Neural cell (in vitro differentiated cells): ENCODE measurements around the gene TMC3. TPM values are rescaled to one million over a fixed set of nuclear protein-coding genes. Genes with fewer than 3 reads are reported as not detected.
"Not testable (repeated sequence)": the region's sequence is repeated elsewhere in the genome, so short reads cannot be mapped to it uniquely, and the experiment has no call there.

Source experiments
- H2AFZ ChIP-seq: fragments of 200-600, 300-800 bp; sonication (generic), shearing (Covaris generic); 2 replicates; pipeline ENCODE4 v1.6.0; 2014; ENCODE audit warnings: low read depth, mild to moderate bottlenecking, antibody characterized with exemption, low read length, moderate library complexity
- H3F3A ChIP-seq: fragments of 200-600 bp; shearing (Covaris generic); 2 replicates; pipeline ENCODE4 v1.6.1; 2016; ENCODE audit warnings: mild to moderate bottlenecking, moderate library complexity, mixed read lengths, antibody characterized with exemption, low read length; ENCODE audit not compliant: insufficient read depth, poor library complexity, severe bottlenecking
- H3K27ac ChIP-seq: fragments of 200-600, 300-800 bp; sonication (generic), shearing (Covaris generic); 2 replicates; pipeline ENCODE4 v1.5.1; 2014; ENCODE audit warnings: mild to moderate bottlenecking, low read length, moderate library complexity
- H3K27me3 ChIP-seq: fragments of 300-800, 200-600 bp; sonication (generic), shearing (Covaris generic); 2 replicates; pipeline ENCODE4 v1.6.0; 2014; ENCODE audit warnings: mild to moderate bottlenecking, low read depth, low read length, moderate library complexity; ENCODE audit not compliant: insufficient read depth
- H3K36me3 ChIP-seq: fragments of 300-800, 200-600 bp; sonication (generic), shearing (Covaris generic); 2 replicates; pipeline ENCODE4 v1.5.1; 2014; ENCODE audit warnings: mild to moderate bottlenecking, antibody characterized with exemption, low read length, moderate library complexity; ENCODE audit not compliant: insufficient read depth
- H3K4me2 ChIP-seq: fragments of 300-800, 200-600 bp; sonication (generic), shearing (Covaris generic); 2 replicates; pipeline ENCODE4 v1.6.0; 2014; ENCODE audit warnings: mild to moderate bottlenecking, low read length
- H3K4me3 ChIP-seq: fragments of 300-800, 200-600 bp; sonication (generic), shearing (Covaris generic); 2 replicates; pipeline ENCODE4 v1.5.1; 2014; ENCODE audit warnings: mild to moderate bottlenecking, low read length, moderate library complexity
- H3K79me2 ChIP-seq: fragments of 200-600 bp; shearing (Covaris generic); replicated peaks from 2 replicates; pipeline ENCODE4 v1.6.0; 2014; ENCODE audit warnings: mild to moderate bottlenecking, low read length, moderate library complexity; ENCODE audit not compliant: insufficient read depth
- H3K9ac ChIP-seq: fragments of 300-800, 200-600 bp; sonication (generic), shearing (Covaris generic); 2 replicates; pipeline ENCODE4 v1.6.1; 2016; ENCODE audit warnings: mild to moderate bottlenecking, low read length, mixed read lengths
- H3K9me2 ChIP-seq: fragments of 200-600 bp; shearing (Covaris generic); 2 replicates; pipeline ENCODE4 v1.6.1; 2016; ENCODE audit warnings: mild to moderate bottlenecking, low read length, mixed read lengths; ENCODE audit not compliant: insufficient read depth
- H3K9me3 ChIP-seq: fragments of 200-600, 300-800 bp; sonication (generic), shearing (Covaris generic); 2 replicates; pipeline ENCODE4 v1.6.1; 2016; ENCODE audit warnings: mild to moderate bottlenecking, mixed run types, low read length, moderate library complexity, mixed read lengths
- H4K20me1 ChIP-seq: fragments of 200-600 bp; shearing (Covaris generic); 2 replicates; pipeline ENCODE4 v1.6.1; 2016; ENCODE audit warnings: mild to moderate bottlenecking, mixed run types; ENCODE audit not compliant: insufficient read depth
- EP300 ChIP-seq: fragments of 450-650 bp; conservative IDR thresholded peaks from 2 replicates; pipeline ENCODE4 v1.6.1; 2014; ENCODE audit warnings: antibody characterized with exemption, mild to moderate bottlenecking, moderate library complexity; ENCODE audit not compliant: poor library complexity, severe bottlenecking
- MXI1 ChIP-seq: fragments of 450-650 bp; conservative IDR thresholded peaks from 2 replicates; pipeline ENCODE4 v1.6.1; 2014; ENCODE audit warnings: antibody characterized with exemption, mild to moderate bottlenecking; ENCODE audit not compliant: poor library complexity, severe bottlenecking
- POLR2AphosphoS5 ChIP-seq: IDR thresholded peaks from 2 replicates; pipeline ENCODE4 v1.6.1; 2012
- RAD21 ChIP-seq: fragments of 450-650 bp; conservative IDR thresholded peaks from 2 replicates; pipeline ENCODE4 v1.6.1; 2014; ENCODE audit warnings: antibody characterized with exemption, mild to moderate bottlenecking, moderate library complexity
- TAF1 ChIP-seq: IDR thresholded peaks from 2 replicates; pipeline ENCODE4 v1.6.1; 2012; ENCODE audit warnings: low read depth
- polyA plus RNA-seq: library from polyadenylated mRNA; depleted of rRNA; stranded (reverse); fragments of >200 nt; gene quantifications from 2 replicates; pipeline ENCODE4 v1.2.3, GENCODE V29; 2014
- TF ChIP-seq, protein P1 (sequence below): IDR thresholded peaks from 2 replicates; pipeline ENCODE4 v1.6.1; 2012; ENCODE audit warnings: borderline replicate concordance
- TF ChIP-seq, protein P2 (sequence below): fragments of 450-650 bp; IDR thresholded peaks from 2 replicates; pipeline ENCODE4 v1.5.1; 2014; ENCODE audit warnings: antibody characterized with exemption, mild to moderate bottlenecking, moderate library complexity; ENCODE audit not compliant: poor library complexity, severe bottlenecking

Gene TMC3
- polyA plus RNA-seq, 1 donor from 2014 or later = not detected

DNA sequence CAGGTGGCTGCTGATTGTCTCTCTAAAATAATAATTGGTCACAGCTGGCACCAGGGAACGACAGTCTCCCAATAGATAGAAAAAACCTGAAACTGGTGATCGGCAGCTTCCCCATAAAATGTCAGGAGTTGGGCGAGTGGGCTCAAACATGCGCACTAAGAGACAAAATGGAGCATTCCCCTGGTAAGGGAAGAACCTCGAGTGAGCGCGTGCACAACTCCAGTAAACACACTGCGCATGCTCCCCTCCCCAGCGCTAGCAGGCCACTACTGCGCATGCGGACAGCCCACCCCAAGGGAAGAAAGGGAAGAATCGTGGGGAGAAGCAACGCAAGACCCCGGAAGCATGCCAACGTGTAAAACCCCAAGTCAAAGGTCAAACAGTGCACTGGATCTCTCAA, 42.4 kb downstream of the TMC3 start:
- no peaks in the 10 kb centered on the region for H3K27me3 ChIP-seq
- H4K20me1 ChIP-seq = no peaks in the 10 kb centered on the region
- no peaks in the 10 kb centered on the region for H3K36me3 ChIP-seq
- no peaks in the 10 kb centered on the region for H3F3A ChIP-seq
- no peak overlapping the region for H2AFZ ChIP-seq
- H3K9me2 ChIP-seq = no peaks in the 10 kb centered on the region
- no peaks in the 10 kb centered on the region for H3K9me3 ChIP-seq
- no peak overlapping the region for H3K4me2 ChIP-seq
- no peak overlapping the region for H3K4me3 ChIP-seq
- TF ChIP-seq RAD21 = no peak
- no peak overlapping the region for H3K27ac ChIP-seq
- no peak overlapping the region for H3K9ac ChIP-seq
- no peaks in the 10 kb centered on the region for H3K79me2 ChIP-seq

DNA sequence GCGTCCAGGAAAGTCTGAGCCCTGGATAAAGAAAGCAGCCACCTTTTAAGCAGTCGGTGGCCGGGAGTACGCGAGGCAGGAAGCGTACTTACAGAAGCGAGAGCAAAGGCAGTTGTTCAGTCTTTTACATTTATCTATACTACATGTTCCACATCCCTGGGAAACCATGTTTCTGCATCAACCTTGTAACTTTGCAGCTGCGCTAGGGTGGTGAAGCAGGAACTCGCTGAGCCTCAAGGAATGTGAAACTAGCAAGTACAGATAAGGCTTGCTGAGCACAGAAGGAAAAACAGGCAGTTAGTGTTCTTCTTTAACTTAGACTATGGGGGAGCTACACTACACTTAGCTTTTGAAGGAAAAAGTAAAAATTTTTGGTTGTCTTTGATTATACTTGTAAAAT, 42.9 kb downstream of the TMC3 start:
- H4K20me1 ChIP-seq, H3F3A ChIP-seq, H3K4me3 ChIP-seq, H3K4me2 ChIP-seq, H3K9me2 ChIP-seq, H3K27me3 ChIP-seq, H3K36me3 ChIP-seq, H3K9me3 ChIP-seq, H3K27ac ChIP-seq, H2AFZ ChIP-seq, H3K79me2 ChIP-seq, H3K9ac ChIP-seq: not testable (repeated sequence)

DNA sequence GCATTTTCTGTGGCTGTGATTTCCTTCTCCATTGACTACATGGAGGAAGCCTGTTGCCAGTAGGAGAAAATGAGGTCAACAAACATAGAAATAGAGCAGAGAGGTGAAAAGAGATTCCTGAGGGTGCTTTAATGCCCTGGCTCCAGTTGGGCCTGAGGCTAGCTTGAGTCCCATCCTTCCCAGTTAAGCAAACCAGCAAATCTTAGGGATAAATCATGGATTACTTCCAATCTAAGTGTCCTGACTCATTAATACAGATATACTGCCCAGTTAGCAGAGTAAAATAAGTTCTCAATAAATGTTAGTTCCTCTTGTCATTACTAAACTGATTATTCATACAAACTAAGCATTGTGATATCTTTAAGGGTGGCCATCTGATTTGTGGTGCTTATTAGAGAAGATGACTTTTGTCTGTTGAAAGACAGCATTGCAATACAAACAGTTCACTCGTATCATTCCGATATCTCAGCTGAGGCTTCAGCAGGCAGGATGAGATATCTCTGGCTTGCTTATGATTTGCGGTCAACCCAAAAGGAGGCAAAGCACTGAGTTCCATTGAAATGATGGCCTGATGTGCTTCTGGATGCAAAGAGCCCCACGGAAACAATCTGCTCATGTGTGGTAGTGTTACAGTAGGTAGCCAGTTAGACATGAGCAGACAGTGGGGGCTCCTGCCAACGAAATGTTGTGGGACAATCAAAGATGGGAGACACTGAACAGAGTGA, 43.5 kb downstream of the TMC3 start:
- TF ChIP-seq MXI1 = no peak
- TF ChIP-seq EP300 = no peak
- TF ChIP-seq, protein P1, sequence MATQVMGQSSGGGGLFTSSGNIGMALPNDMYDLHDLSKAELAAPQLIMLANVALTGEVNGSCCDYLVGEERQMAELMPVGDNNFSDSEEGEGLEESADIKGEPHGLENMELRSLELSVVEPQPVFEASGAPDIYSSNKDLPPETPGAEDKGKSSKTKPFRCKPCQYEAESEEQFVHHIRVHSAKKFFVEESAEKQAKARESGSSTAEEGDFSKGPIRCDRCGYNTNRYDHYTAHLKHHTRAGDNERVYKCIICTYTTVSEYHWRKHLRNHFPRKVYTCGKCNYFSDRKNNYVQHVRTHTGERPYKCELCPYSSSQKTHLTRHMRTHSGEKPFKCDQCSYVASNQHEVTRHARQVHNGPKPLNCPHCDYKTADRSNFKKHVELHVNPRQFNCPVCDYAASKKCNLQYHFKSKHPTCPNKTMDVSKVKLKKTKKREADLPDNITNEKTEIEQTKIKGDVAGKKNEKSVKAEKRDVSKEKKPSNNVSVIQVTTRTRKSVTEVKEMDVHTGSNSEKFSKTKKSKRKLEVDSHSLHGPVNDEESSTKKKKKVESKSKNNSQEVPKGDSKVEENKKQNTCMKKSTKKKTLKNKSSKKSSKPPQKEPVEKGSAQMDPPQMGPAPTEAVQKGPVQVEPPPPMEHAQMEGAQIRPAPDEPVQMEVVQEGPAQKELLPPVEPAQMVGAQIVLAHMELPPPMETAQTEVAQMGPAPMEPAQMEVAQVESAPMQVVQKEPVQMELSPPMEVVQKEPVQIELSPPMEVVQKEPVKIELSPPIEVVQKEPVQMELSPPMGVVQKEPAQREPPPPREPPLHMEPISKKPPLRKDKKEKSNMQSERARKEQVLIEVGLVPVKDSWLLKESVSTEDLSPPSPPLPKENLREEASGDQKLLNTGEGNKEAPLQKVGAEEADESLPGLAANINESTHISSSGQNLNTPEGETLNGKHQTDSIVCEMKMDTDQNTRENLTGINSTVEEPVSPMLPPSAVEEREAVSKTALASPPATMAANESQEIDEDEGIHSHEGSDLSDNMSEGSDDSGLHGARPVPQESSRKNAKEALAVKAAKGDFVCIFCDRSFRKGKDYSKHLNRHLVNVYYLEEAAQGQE = no peak
- no peak for TF ChIP-seq TAF1
- TF ChIP-seq, protein P2, sequence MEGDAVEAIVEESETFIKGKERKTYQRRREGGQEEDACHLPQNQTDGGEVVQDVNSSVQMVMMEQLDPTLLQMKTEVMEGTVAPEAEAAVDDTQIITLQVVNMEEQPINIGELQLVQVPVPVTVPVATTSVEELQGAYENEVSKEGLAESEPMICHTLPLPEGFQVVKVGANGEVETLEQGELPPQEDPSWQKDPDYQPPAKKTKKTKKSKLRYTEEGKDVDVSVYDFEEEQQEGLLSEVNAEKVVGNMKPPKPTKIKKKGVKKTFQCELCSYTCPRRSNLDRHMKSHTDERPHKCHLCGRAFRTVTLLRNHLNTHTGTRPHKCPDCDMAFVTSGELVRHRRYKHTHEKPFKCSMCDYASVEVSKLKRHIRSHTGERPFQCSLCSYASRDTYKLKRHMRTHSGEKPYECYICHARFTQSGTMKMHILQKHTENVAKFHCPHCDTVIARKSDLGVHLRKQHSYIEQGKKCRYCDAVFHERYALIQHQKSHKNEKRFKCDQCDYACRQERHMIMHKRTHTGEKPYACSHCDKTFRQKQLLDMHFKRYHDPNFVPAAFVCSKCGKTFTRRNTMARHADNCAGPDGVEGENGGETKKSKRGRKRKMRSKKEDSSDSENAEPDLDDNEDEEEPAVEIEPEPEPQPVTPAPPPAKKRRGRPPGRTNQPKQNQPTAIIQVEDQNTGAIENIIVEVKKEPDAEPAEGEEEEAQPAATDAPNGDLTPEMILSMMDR = no peak
- no peak for TF ChIP-seq POLR2AphosphoS5

More for the DNA sequence above, 43.5 kb downstream of the TMC3 start:
- H3K4me2 ChIP-seq = no peak overlapping the region
- H3K9me2 ChIP-seq = no peaks in the 10 kb centered on the region
- no peaks in the 10 kb centered on the region for H3F3A ChIP-seq
- H4K20me1 ChIP-seq = no peaks in the 10 kb centered on the region
- no peaks in the 10 kb centered on the region for H3K79me2 ChIP-seq
- no peak overlapping the region for H3K4me3 ChIP-seq
- H3K9ac ChIP-seq = no peak overlapping the region
- H3K27ac ChIP-seq = no peak overlapping the region
- no peaks in the 10 kb centered on the region for H3K27me3 ChIP-seq
- H3K9me3 ChIP-seq = no peaks in the 10 kb centered on the region
- no peaks in the 10 kb centered on the region for H3K36me3 ChIP-seq
- no peak overlapping the region for H2AFZ ChIP-seq
